Measurements from ENCODE around the gene CST4. TPM values are rescaled to one million over a fixed set of nuclear protein-coding genes. Genes with fewer than 3 reads are reported as not detected.

CST4 gene
- polyA plus RNA-seq, 1 of the 3 experiments (the other 2 are of a cell fraction) = not detected

- no peak overlapping the region for H2AFZ ChIP-seq (ENCODE audit: low read depth)
- no peaks in the 10 kb centered on the region for H3K9me3 ChIP-seq
- ChIA-PET POLR2A (no interaction called here), CTCF (no interaction called here)
- no peak for DNase-seq
- no peaks in the 10 kb centered on the region for H3K36me3 ChIP-seq (replicated peaks in 1 of 2; ENCODE audit: control insufficient read depth in 1 of 2, insufficient read depth in 2 of 2, low read length in 1 of 2)
- H3K4me1 ChIP-seq (ENCODE audit: control insufficient read depth in 1 of 2, insufficient read depth in 2 of 2, low read depth in 1 of 2, low read length in 1 of 2) = no peaks in the 10 kb centered on the region
- H3K9ac ChIP-seq = no peak overlapping the region
- no peaks in the 10 kb centered on the region for H3K9me2 ChIP-seq
- H3F3A ChIP-seq (replicated peaks; ENCODE audit: insufficient read depth) = no peaks in the 10 kb centered on the region
- H3K27me3 ChIP-seq (ENCODE audit: insufficient read depth) = peaks cover 12% of the 10 kb centered on the region; the same call in 1 of the 2 replicates
- no peak for TF ChIP-seq TAF1 (IDR thresholded peaks at IDR 0.05; ENCODE audit: borderline replicate concordance, low read depth, low read length)
- TF ChIP-seq YY1 (IDR thresholded peaks at IDR 0.05; ENCODE audit: low read depth) = no peak
- TF ChIP-seq EZH2phosphoT487 (IDR thresholded peaks at IDR 0.05; ENCODE audit: borderline replicate concordance, low read depth) = no peak
- TF ChIP-seq GATA2 (CRISPR knock-in tag; IDR thresholded peaks at IDR 0.05) = no peak
- TF ChIP-seq RFX5 (IDR thresholded peaks at IDR 0.05; ENCODE audit: low read length) = no peak
- TF ChIP-seq RXRA (IDR thresholded peaks at IDR 0.05; ENCODE audit: borderline replicate concordance, low read depth) = no peak
- TF ChIP-seq ELF1 (IDR thresholded peaks at IDR 0.05) = no peak
- no peak for TF ChIP-seq RAD21 (IDR thresholded peaks at IDR 0.05; ENCODE audit: low read length)
- TF ChIP-seq TEAD4 (IDR thresholded peaks at IDR 0.05; ENCODE audit: borderline replicate concordance, insufficient read depth) = no peak
- no peak for TF ChIP-seq CHD2 (IDR thresholded peaks at IDR 0.05; ENCODE audit: low read length, partially characterized antibody)
- no peak for TF ChIP-seq CTCF (IDR thresholded peaks at IDR 0.05)
- no peak for TF ChIP-seq SIN3A (IDR thresholded peaks at IDR 0.05; ENCODE audit: borderline replicate concordance, low read depth, low read length)
- H4K20me1 ChIP-seq (ENCODE audit: insufficient read depth) = no peaks in the 10 kb centered on the region
- no peak overlapping the region for H3K4me3 ChIP-seq (ENCODE audit: low read depth in 2 of 2, low read length in 1 of 2)
- 23% methylated on average over 6 of the region's 6 CpGs for WGBS (ENCODE audit: low lambda C conversion rate)
- H3K79me2 ChIP-seq (ENCODE audit: insufficient read depth) = no peaks in the 10 kb centered on the region
- H3K27ac ChIP-seq (ENCODE audit: low read depth in 2 of 2, low read length in 1 of 2) = no peak overlapping the region
- H3K4me2 ChIP-seq = no peak overlapping the region
Observed at GRCh38 chr20:23663180-23663579, 25.7 kb downstream of the CST4 start.

- CTCF ChIA-PET = no interaction called here
Observed at GRCh38 chr20:23662276-23662870, 26.5 kb downstream of the CST4 start.

More at GRCh38 chr20:23662276-23662870, 26.5 kb downstream of the CST4 start:
- no peak overlapping the region for H3K4me2 ChIP-seq
- POLR2A ChIA-PET = no interaction called here
- H3F3A ChIP-seq (replicated peaks; ENCODE audit: insufficient read depth) = no peaks in the 10 kb centered on the region
- no peak for DNase-seq
- no peaks in the 10 kb centered on the region for H3K36me3 ChIP-seq (replicated peaks in 1 of 2; ENCODE audit: control insufficient read depth in 1 of 2, insufficient read depth in 2 of 2, low read length in 1 of 2)
- no peaks in the 10 kb centered on the region for H3K9me2 ChIP-seq
- H3K27me3 ChIP-seq (ENCODE audit: insufficient read depth) = peaks cover 12% of the 10 kb centered on the region; the same call in 1 of the 2 replicates
- H3K9me3 ChIP-seq = no peaks in the 10 kb centered on the region
- H3K79me2 ChIP-seq (ENCODE audit: insufficient read depth) = no peaks in the 10 kb centered on the region
- no peak overlapping the region for H3K27ac ChIP-seq (ENCODE audit: low read depth in 2 of 2, low read length in 1 of 2)
- no peaks in the 10 kb centered on the region for H4K20me1 ChIP-seq (ENCODE audit: insufficient read depth)
- H3K4me1 ChIP-seq (ENCODE audit: control insufficient read depth in 1 of 2, insufficient read depth in 2 of 2, low read depth in 1 of 2, low read length in 1 of 2) = no peaks in the 10 kb centered on the region
- WGBS (ENCODE audit: low lambda C conversion rate) = 24% methylated on average over 7 of the region's 9 CpGs
- H2AFZ ChIP-seq (ENCODE audit: low read depth) = no peak overlapping the region
- no peak overlapping the region for H3K4me3 ChIP-seq (ENCODE audit: low read depth in 2 of 2, low read length in 1 of 2)
- H3K9ac ChIP-seq = no peak overlapping the region
- TF ChIP-seq GATA2 (CRISPR knock-in tag; IDR thresholded peaks at IDR 0.05) = no peak
- TF ChIP-seq PBX3 (IDR thresholded peaks at IDR 0.05) = no peak
- no peak for TF ChIP-seq SMC3 (IDR thresholded peaks at IDR 0.05; ENCODE audit: low read depth, low read length)
- no peak for TF ChIP-seq MXI1 (IDR thresholded peaks at IDR 0.05; ENCODE audit: low read depth, low read length)
- TF ChIP-seq FOXM1 (IDR thresholded peaks at IDR 0.05; ENCODE audit: low read depth) = no peak
- no peak for TF ChIP-seq TAF1 (IDR thresholded peaks at IDR 0.05; ENCODE audit: borderline replicate concordance, low read depth, low read length)
- TF ChIP-seq RAD21 (IDR thresholded peaks at IDR 0.05; ENCODE audit: low read length) = no peak
- TF ChIP-seq MEF2A (IDR thresholded peaks at IDR 0.05; ENCODE audit: borderline replicate concordance, low read depth) = no peak
- no peak for TF ChIP-seq JUND (IDR thresholded peaks at IDR 0.05)
- no peak for TF ChIP-seq TEAD4 (IDR thresholded peaks at IDR 0.05; ENCODE audit: borderline replicate concordance, insufficient read depth)
- no peak for TF ChIP-seq USF1 (IDR thresholded peaks at IDR 0.05; ENCODE audit: borderline replicate concordance, low read depth)
- no peak for TF ChIP-seq GABPA (IDR thresholded peaks at IDR 0.05; ENCODE audit: low read depth)
- TF ChIP-seq FOXJ3 (CRISPR knock-in tag; IDR thresholded peaks at IDR 0.05) = no peak
- no peak for TF ChIP-seq POLR2AphosphoS5 (IDR thresholded peaks at IDR 0.05; ENCODE audit: low read depth, low read length)
- no peak for TF ChIP-seq RFX5 (IDR thresholded peaks at IDR 0.05; ENCODE audit: low read length)
- TF ChIP-seq RCOR1 (IDR thresholded peaks at IDR 0.05; ENCODE audit: low read length) = no peak

Measured in SK-N-SH (cell line).